Loucy (cell line): ENCODE data around the gene SERPINB1.

ENCODE experiments used
- H2AFZ ChIP-seq: fragments of 200-600 bp; sonication (generic); 2 replicates; pipeline ENCODE4 v1.6.0; 2016; ENCODE audit warnings: antibody characterized with exemption, mild to moderate bottlenecking, low read length, moderate library complexity
- H3F3A ChIP-seq: fragments of 200-600 bp; 2 replicates; pipeline ENCODE4 v1.6.0; 2016; ENCODE audit warnings: antibody characterized with exemption, low read depth, mild to moderate bottlenecking
- H3K27me3 ChIP-seq: fragments of 200-600 bp; sonication (generic); 2 replicates; pipeline ENCODE4 v1.6.1; 2014; ENCODE audit warnings: low read length, mild to moderate bottlenecking; ENCODE audit not compliant: insufficient read depth, poor library complexity, severe bottlenecking
- H3K36me3 ChIP-seq: fragments of 200-600 bp; sonication (generic); 2 replicates; pipeline ENCODE4 v1.6.1; 2016; ENCODE audit warnings: low read length; ENCODE audit not compliant: insufficient read depth
- H3K4me1 ChIP-seq: fragments of 200-600 bp; sonication (generic); 2 replicates; pipeline ENCODE4 v1.5.1; 2014; ENCODE audit warnings: low read length, mild to moderate bottlenecking; ENCODE audit not compliant: insufficient read depth, poor library complexity, severe bottlenecking
- H3K4me2 ChIP-seq: fragments of 200-600 bp; sonication (generic); 2 replicates; pipeline ENCODE4 v1.6.0; 2014; ENCODE audit warnings: antibody characterized with exemption, low read length, low read depth, mild to moderate bottlenecking; ENCODE audit not compliant: poor library complexity, severe bottlenecking
- H3K4me3 ChIP-seq: fragments of 200-600 bp; sonication (generic); 2 replicates; pipeline ENCODE4 v1.5.1; 2014; ENCODE audit warnings: low read length, mild to moderate bottlenecking, mixed read lengths; ENCODE audit not compliant: poor library complexity, severe bottlenecking
- H3K79me2 ChIP-seq: fragments of 200-600 bp; sonication (generic); 2 replicates; pipeline ENCODE4 v1.6.1; 2014; ENCODE audit warnings: low read length; ENCODE audit not compliant: insufficient read depth
- H3K9ac ChIP-seq: fragments of 200-600 bp; sonication (generic); 2 replicates; pipeline ENCODE4 v1.6.0; 2014; ENCODE audit warnings: mild to moderate bottlenecking, low read depth, low read length, moderate library complexity; ENCODE audit not compliant: poor library complexity, severe bottlenecking
- H3K9me2 ChIP-seq: fragments of 200-600 bp; sonication (generic); replicated peaks from 2 replicates; pipeline ENCODE4 v1.6.1; 2016; ENCODE audit warnings: low read depth, low read length, mixed read lengths
- H3K9me3 ChIP-seq: fragments of 200-600 bp; sonication (generic); 2 replicates; pipeline ENCODE4 v1.6.1; 2014; ENCODE audit warnings: mild to moderate bottlenecking, antibody characterized with exemption, low read length, low read depth; ENCODE audit not compliant: insufficient read depth
- H4K20me1 ChIP-seq: fragments of 200-600 bp; sonication (generic); 2 replicates; pipeline ENCODE4 v1.6.0; 2014; ENCODE audit warnings: antibody characterized with exemption, low read length, mild to moderate bottlenecking; ENCODE audit not compliant: insufficient read depth, poor library complexity, severe bottlenecking
- CTCF ChIP-seq: fragments of 200-600 bp; sonication (generic); conservative IDR thresholded peaks from 2 replicates; pipeline ENCODE4 v1.5.1; 2014; ENCODE audit warnings: mild to moderate bottlenecking, antibody characterized with exemption, low read length
- EZH2phosphoT487 ChIP-seq: fragments of 200-600 bp; IDR thresholded peaks from 2 replicates; pipeline ENCODE4 v1.6.1; 2018; ENCODE audit warnings: antibody characterized with exemption, mild to moderate bottlenecking, moderate library complexity, borderline replicate concordance

Gene SERPINB1

GRCh38 chr6:2859185-2859700 is 17.6 kb upstream of the SERPINB1 start:
- Histone ChIP-seq H3F3A (0 out of 2 replicates have a peak, but pooled peaks cover 8% of the 10 kb centered on the region), H3K9me2 (no peaks in the 10 kb centered on the region), H3K4me3 (no peak overlapping the region), H3K9ac (peak overlapping the region; percentile 72), H3K36me3 (no peaks in the 10 kb centered on the region), H3K79me2 (no peaks in the 10 kb centered on the region), H3K4me1 (peaks cover 67% of the 10 kb centered on the region), H4K20me1 (no peaks in the 10 kb centered on the region), H3K27me3 (no peaks in the 10 kb centered on the region), H3K9me3 (no peaks in the 10 kb centered on the region), H2AFZ (no peak overlapping the region), H3K4me2 (peak overlapping the region; percentile 61)
- TF ChIP-seq EZH2phosphoT487 = no peak
- TF ChIP-seq CTCF = no peak

GRCh38 chr6:2857580-2858337 is 16.1 kb upstream of the SERPINB1 start:
- TF ChIP-seq CTCF (no peak), EZH2phosphoT487 (no peak)
- peak overlapping the region; percentile 72 for H3K9ac ChIP-seq
- H3F3A ChIP-seq = 0 out of 2 replicates have a peak, but pooled peaks cover 8% of the 10 kb centered on the region
- H3K4me3 ChIP-seq = peak overlapping the region; percentile 44
- H3K79me2 ChIP-seq = no peaks in the 10 kb centered on the region
- H2AFZ ChIP-seq = peak overlapping the region; percentile 82
- H3K4me2 ChIP-seq = peak overlapping the region; percentile 61
- H3K36me3 ChIP-seq = no peaks in the 10 kb centered on the region
- no peaks in the 10 kb centered on the region for H4K20me1 ChIP-seq
- no peaks in the 10 kb centered on the region for H3K9me2 ChIP-seq
- H3K4me1 ChIP-seq = peaks cover 59% of the 10 kb centered on the region
- no peaks in the 10 kb centered on the region for H3K9me3 ChIP-seq
- H3K27me3 ChIP-seq = no peaks in the 10 kb centered on the region

GRCh38 chr6:2857185-2857579 is 15.5 kb upstream of the SERPINB1 start:
- Histone ChIP-seq H3K27me3 (no peaks in the 10 kb centered on the region), H4K20me1 (no peaks in the 10 kb centered on the region), H3K79me2 (no peaks in the 10 kb centered on the region), H3F3A (0 out of 2 replicates have a peak, but pooled peaks cover 4% of the 10 kb centered on the region), H3K4me3 (no peak overlapping the region), H3K9ac (peak overlapping the region; percentile 72), H3K9me2 (no peaks in the 10 kb centered on the region), H3K36me3 (no peaks in the 10 kb centered on the region), H2AFZ (peak overlapping the region; percentile 82; the same call in 1 of the 2 replicates), H3K9me3 (no peaks in the 10 kb centered on the region), H3K4me2 (peak overlapping the region; percentile 61), H3K4me1 (peaks cover 53% of the 10 kb centered on the region)
- no peak for TF ChIP-seq EZH2phosphoT487
